H7 (cell line): ENCODE data around the gene EFCAB6. TPM values are rescaled to one million over a fixed set of nuclear protein-coding genes. Genes with fewer than 3 reads are reported as not detected.
"Not testable (repeated sequence)": the region's sequence is repeated elsewhere in the genome, so short reads cannot be mapped to it uniquely, and the experiment has no call there.

Source experiments
- DNase-seq: peaks from one replicate; pipeline ENCODE4 v3.0.0; 2012
- H3K27me3 ChIP-seq: 2 replicates; pipeline ENCODE4 v1.6.0; 2011; ENCODE audit warnings: mild to moderate bottlenecking, low read length; ENCODE audit not compliant: control insufficient read depth, insufficient read depth
- H3K36me3 ChIP-seq: replicated peaks from 2 replicates; pipeline ENCODE4 v1.5.1; 2011; ENCODE audit warnings: low read length; ENCODE audit not compliant: control insufficient read depth, insufficient read depth
- H3K4me3 ChIP-seq: 2 replicates; pipeline ENCODE4 v1.5.1; 2011; ENCODE audit warnings: low read depth, mild to moderate bottlenecking, control low read depth, low read length, moderate library complexity; ENCODE audit not compliant: insufficient read depth
- total RNA-seq: library from RNA; depleted of rRNA; stranded (reverse); fragments of >200 nt; shearing (Covaris generic); gene quantifications from 2 replicates; pipeline ENCODE4 v1.2.3, GENCODE V29; 2014

The EFCAB6 gene
- total RNA-seq, 1 experiment from 2014 or later: 0.31 TPM

DNA sequence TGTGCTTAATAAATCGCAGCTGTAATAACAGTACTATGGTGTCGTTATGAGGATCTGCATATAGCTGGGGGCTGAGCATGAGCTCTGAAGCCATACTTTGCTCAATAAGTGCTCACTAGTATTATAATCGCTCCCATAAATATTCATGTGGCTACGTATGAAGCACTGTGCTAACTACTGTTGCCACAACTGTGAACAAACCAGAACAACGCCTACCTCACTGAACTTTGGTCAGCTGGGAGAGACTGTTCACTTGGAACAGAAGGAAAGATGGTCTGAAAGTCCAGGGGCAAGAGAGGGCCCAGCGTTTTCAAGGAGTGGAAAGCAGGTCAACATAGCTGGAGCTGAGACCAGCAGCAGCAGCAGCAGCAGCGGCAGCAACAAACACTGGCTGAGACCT is 141.6 kb downstream of the EFCAB6 start:
- Histone ChIP-seq H3K27me3 (no peaks in the 10 kb centered on the region), H3K4me3 (no peak overlapping the region), H3K36me3 (no peaks in the 10 kb centered on the region)
- DNase-seq: no peak

DNA sequence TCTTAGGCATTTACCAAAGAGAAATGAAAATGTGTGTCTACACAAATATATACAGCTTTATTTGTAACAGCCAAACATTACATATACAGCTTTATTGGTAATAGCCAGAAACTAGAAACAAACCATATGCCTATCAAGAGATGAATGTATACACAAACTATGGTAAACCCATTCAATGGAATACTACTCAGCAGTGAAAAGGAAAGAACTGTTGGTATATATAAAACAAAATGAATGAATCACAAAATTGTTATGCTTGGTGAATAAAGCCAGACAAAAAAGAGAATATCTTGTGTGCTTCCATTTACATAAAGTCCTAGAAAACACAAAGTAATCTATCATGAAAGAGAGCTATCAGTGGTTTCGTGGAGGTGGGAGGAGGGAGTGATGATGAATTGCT is 142.9 kb downstream of the EFCAB6 start:
- Histone ChIP-seq H3K36me3 (no peaks in the 10 kb centered on the region), H3K27me3 (no peaks in the 10 kb centered on the region), H3K4me3 (no peak overlapping the region)
- DNase-seq: no peak

DNA sequence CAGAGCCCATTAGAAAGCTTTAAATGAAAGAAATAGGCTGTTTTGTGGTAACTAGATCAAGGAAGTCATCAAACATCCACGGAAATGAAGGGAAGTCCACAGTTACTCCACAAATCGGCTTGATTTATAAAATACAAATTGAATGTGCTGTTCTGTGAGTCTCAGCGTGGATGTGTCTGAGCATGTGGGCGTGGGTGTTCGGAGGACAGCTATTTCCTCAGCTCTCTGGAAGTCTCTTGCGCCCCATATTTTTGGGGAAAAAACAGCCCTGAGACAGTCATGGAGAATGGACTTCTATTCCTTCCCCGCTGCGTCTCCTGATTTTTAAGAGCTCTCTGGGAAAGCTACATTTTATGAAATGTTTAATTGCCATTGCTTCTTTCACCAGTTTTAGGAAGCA is 144.4 kb downstream of the EFCAB6 start:
- Histone ChIP-seq H3K4me3 (no peak overlapping the region), H3K36me3 (no peaks in the 10 kb centered on the region), H3K27me3 (no peaks in the 10 kb centered on the region)
- no peak for DNase-seq

DNA sequence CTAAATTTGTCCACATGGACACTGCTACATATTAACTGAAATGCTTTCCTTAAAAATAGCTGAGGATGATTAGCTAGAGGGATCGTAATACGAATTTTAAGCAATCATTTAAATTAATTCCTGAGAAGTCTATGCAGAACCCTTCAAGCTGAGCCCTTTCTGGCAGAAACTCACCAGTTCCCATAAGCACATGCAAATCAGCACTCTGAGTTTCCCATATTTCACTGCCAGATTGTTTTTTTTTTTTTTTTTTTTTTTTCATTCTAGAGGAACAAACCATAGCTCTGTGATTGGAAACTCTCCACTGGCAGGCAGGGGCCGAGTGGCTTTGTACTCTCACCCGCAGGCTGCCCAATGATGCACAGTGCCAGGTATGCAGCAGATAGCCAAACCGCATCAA is 145.6 kb downstream of the EFCAB6 start:
- no peaks in the 10 kb centered on the region for H3K36me3 ChIP-seq
- H3K4me3 ChIP-seq: no peak overlapping the region
- no peak for DNase-seq
- H3K27me3 ChIP-seq: no peaks in the 10 kb centered on the region

DNA sequence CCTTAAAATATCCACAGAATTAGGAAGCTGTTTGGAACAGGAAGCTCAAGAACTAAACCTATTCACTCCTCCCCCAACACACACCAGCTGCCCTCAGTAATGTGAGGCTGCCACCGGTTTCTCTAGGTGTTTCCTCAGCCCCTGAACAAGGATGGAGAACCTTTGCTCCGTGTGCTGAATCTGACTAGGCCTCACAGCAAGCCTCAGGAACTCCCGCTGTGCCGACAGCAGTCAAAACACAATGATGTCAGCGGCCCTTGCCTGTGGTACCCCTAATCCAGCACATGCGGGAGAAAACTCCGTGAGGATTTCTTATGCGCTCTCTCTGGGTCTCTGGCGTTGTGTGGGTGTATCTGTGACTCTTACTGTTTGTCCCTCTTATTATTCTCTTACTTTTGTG is 153.3 kb downstream of the EFCAB6 start:
- Histone ChIP-seq H3K27me3 (no peaks in the 10 kb centered on the region), H3K36me3 (no peaks in the 10 kb centered on the region), H3K4me3 (no peak overlapping the region)
- DNase-seq: peak; percentile 50

DNA sequence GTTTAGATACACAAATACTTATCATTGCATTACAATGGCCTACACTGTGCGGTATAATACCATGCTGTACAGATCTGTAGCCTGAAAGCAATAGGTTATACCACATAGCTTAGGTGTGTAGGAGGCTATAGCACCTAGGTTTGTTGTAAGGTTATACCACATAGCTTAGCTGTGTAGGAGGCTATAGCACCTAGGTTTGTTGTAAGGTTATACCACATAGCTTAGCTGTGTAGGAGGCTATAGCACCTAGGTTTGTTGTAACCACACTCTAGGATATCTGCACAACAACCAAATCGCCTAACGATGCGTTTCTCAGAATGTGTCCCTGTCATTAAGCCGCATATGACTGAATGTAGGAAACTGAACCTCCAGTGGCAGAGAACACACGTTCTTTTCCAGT is 155.5 kb downstream of the EFCAB6 start:
- not testable (repeated sequence) for H3K4me3 ChIP-seq, H3K27me3 ChIP-seq, DNase-seq, H3K36me3 ChIP-seq

DNA sequence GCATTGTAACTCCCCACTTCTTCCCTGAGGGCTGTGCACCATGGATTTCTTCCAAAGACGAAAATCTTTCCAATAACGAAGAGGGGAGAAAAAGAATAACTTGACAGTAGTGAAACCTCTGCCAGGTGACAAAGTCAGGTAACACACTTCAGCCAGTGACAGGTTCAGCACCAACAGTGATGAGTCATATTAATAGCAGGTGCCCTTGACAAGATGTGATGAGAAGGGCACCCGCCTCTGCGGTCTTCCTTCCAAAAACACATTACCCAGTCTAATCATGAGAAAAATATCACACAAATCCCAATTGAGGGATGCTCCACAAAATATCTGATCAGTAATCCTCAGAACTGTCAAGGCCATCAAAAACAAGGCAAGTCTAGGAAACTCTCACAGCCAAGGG is 157.8 kb downstream of the EFCAB6 start:
- Histone ChIP-seq H3K27me3 (no peaks in the 10 kb centered on the region), H3K36me3 (no peaks in the 10 kb centered on the region), H3K4me3 (no peak overlapping the region)
- no peak for DNase-seq

DNA sequence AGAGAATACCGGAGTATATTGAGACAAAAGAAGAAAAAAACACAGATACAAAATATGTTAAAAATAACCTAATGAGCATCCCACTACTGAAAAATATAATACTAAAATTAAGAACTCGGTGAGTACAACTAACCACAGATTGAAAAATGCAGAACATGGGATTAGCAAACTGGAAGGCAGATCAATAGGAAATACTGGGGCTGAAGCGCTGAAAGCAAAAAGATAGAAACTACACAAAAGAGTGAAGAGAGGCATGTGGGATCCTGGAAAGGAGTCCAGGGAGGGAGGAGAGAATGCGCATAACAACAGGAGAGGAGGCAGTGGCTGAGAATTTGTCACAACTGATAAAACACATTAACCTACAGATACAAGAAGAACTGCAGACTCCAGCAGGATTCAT is 159.3 kb downstream of the EFCAB6 start:
- DNase-seq: no peak
- H3K36me3 ChIP-seq: no peaks in the 10 kb centered on the region
- no peak overlapping the region for H3K4me3 ChIP-seq

DNA sequence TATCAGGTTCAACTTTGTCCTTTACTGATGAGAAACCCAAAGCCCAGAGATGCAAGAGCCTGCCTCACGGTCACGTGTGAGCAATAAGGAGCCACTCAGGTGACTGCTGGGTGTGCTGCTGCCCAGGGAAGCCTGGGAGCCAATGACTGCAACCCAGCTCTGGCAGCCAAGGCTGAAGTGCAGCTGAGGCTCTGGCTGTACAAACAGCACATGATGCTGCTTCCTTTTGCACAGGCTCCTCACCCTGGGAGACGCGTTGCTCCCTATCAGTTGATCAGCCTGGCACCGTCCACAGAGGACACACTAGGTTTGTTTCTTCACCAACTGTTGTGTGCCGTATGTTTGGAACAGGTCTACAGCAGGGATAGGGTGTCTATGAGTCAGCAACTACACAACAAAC is 168.7 kb downstream of the EFCAB6 start:
- H3K27me3 ChIP-seq: no peaks in the 10 kb centered on the region
- H3K4me3 ChIP-seq: no peak overlapping the region
- DNase-seq: no peak
- no peaks in the 10 kb centered on the region for H3K36me3 ChIP-seq

More for the DNA sequence above, 159.3 kb downstream of the EFCAB6 start:
- no peaks in the 10 kb centered on the region for H3K27me3 ChIP-seq

DNA sequence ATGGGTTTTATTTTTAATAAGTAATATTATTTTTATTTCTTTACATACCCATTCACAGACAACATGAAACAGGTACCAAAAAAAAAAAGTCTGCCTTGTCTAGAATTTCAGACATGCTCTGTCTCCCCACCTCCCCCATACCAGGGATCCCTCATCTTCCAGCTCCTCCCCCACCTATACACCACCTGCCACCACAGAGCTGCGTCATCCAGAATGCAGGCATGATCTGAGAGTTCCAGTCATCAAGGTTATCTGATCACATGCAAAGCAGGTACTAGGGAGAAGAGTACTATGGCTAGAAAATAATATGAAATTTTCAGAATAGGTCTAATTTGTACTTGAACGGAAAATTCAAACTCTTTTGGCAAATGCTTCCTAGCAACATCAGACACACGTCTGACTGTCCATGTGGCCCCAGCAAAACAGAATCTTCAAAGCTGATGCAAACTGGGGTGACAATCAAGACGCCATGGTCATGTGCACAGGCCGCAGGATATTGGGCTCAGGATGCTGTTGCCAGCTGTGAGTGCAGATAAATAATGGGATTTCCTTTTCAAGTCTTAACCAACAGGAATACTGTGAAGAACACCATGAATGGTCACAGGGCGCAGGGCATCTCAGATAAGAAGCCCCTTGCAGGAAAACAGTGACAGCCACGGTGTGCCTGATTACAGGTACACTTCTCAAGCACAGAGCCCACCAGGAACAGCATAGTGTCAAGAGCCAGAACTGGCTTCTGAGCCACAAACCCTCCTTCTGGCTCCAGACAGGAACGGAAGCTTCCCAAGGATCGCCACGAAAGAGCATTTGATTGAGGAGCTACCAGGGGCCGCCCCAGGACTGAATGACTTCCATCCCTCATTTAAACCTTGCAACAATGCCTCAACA is 169.5 kb downstream of the EFCAB6 start:
- no peaks in the 10 kb centered on the region for H3K27me3 ChIP-seq
- H3K4me3 ChIP-seq: no peak overlapping the region
- no peak for DNase-seq

DNA sequence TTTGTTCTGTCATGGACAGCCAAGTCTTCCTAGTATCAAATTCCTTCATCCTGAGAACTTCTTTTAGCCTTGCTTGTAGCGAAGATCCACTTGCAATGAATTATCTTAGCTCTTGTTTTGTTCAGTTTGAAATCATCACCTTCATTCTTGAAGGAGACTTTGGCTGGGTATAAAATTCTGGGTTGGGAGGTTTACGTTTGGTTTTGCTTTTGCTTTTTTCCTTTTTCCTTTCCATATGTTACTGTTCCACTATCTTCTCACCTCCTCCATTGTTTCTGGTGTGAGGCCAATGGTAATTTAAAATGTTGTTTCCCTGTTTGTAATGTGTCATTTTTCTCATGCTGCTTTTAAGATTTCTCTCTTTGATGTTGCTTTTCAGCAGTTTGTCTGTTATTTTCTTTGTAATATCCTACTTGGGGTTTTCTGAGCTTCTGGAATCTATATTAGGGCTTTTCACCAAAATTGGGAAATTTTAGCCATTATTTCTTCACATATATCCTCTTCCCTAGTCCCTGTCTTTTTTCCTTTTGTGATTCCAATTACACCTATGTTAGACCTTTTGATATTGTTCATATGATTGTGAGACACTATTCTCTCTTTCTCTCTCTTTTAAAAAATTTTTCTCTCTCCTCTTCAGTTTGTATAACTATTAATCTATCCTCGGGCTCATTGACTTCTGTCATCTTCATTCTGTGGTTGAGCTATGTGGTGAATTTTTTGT is 172.7 kb downstream of the EFCAB6 start:
- H3K27me3 ChIP-seq: no peaks in the 10 kb centered on the region

More for the DNA sequence above, 169.5 kb downstream of the EFCAB6 start:
- H3K36me3 ChIP-seq: no peaks in the 10 kb centered on the region

DNA sequence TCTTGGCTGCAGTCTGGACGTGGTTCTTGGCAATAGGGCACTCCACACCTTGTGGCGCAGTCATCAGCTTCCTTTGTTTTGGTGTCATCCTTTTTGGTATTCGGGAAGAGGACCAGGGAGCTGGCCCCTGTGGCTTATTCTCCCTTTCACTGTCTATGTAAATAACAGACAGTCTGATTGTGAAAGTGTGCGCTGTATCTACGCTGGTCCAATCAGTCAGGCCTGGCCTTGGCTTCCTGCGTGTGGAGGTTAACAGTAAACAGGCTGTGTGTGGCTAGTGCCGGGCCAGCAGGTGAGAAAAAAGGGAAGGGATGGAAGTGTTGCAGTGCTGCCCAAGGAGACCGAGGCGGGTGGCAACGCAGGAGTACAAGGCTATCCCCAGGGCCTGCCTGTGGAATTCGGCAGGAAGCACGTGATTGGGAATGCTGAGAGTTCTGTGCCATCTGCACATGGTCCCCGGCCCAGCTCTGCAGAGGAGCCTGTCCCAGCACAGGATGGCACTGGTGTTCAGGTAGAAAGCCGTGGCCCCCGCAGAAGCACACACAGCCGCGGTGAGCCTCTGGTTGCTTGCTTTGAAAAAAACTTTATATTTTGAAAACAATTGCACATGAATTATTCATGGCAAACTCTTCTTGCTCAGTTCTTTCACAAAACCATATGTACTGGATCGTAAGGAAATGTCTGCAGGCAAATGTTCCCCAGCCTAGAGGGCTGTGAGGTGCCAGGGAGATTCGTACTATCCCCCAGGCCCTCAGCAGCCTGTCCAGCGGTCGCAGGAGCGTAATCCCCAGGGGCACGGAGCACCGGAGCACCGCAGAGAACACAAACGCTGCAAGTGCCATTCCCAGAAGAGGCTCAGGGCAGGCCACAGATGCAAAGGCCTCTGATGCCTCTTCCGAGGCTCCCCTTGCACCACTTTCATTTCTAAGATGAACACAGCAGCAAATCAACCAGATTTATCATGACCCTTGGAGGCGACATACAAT is 174.5 kb downstream of the EFCAB6 start:
- H3K36me3 ChIP-seq: no peaks in the 10 kb centered on the region
- no peak overlapping the region for H3K4me3 ChIP-seq
- H3K27me3 ChIP-seq: no peaks in the 10 kb centered on the region
- no peak for DNase-seq

More for the DNA sequence above, 172.7 kb downstream of the EFCAB6 start:
- Histone ChIP-seq H3K36me3 (no peaks in the 10 kb centered on the region), H3K4me3 (no peak overlapping the region)
- DNase-seq: no peak

DNA sequence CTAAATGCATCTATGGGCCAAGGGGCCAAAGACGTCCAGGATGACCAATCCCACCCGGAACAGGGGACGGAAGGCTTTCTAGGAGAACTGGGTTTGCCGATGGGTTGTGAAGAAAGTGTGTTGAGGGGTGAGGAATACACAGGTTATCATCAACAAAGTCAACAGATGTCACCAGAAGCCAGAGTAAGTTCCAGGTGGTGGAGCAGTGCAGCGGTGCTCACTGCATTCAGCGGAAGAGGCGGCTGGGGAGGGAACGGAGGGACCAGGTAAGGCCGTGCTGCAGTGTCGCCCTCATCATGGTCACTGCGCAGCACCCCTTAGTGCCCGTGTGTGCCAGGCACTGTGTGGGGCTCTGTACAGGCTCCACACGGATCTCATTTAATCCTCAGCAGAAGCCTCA is 176.0 kb downstream of the EFCAB6 start:
- peak; percentile 21 for DNase-seq
- no peaks in the 10 kb centered on the region for H3K36me3 ChIP-seq
- H3K27me3 ChIP-seq: no peaks in the 10 kb centered on the region
- H3K4me3 ChIP-seq: no peak overlapping the region

DNA sequence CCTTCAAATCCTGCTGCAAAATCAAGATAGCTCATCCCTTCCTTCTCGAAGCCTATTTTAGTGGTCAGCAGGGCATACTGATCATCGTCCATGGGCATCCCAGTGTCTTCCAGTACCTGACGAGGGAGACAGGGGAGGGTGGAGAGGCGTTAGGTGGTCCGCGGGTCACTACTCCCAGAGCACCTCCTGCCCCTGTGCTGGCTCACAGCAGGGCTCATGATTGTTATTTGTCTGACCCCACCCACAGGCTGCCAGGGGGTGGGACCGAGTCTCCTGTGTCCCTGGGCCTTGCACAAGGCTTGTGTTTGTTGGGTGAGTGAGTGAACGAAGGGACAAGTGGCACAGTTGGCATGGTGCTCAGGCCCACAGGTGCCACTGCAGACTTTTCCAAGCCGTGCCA is 177.0 kb downstream of the EFCAB6 start:
- Histone ChIP-seq H3K27me3 (no peaks in the 10 kb centered on the region), H3K4me3 (no peak overlapping the region), H3K36me3 (no peaks in the 10 kb centered on the region)
- DNase-seq: peak; percentile 15
